HepG2 (cell line): Measurements from ENCODE around the gene COL13A1.

Experiments
- HDAC6 ChIP-seq: fragments of 200-600 bp; sonication (generic); IDR thresholded peaks from 2 replicates; pipeline ENCODE4 v1.7.0; 2017; ENCODE audit warnings: mild to moderate bottlenecking, antibody characterized with exemption, low read length, low read depth
- POLR2A ChIP-seq, 2 experiments: IDR thresholded peaks; 2 replicates each; pipeline ENCODE4 v1.6.1; 2011; ENCODE audit warnings: low read depth in 2 of 2, low read length in 2 of 2, mild to moderate bottlenecking in 1 of 2, moderate library complexity in 1 of 2; ENCODE audit not compliant: insufficient read depth in 1 of 2
- TARDBP ChIP-seq: sonication (generic); formaldehyde crosslinking; IDR thresholded peaks from 2 replicates; pipeline ENCODE4 v1.8.0; 2022; ENCODE audit warnings: mild to moderate bottlenecking, missing genetic modification reagents
- YY1 ChIP-seq: IDR thresholded peaks from 2 replicates; pipeline ENCODE4 v1.6.1; 2011; ENCODE audit warnings: low read length, low read depth, moderate library complexity, mild to moderate bottlenecking; ENCODE audit not compliant: insufficient read depth, insufficient replicate concordance
- ZC3H4 ChIP-seq: sonication (generic); formaldehyde crosslinking; IDR thresholded peaks from 2 replicates; pipeline ENCODE4 v1.4.0; 2020; ENCODE audit warnings: missing genetic modification reagents, borderline replicate concordance
- ZNF282 ChIP-seq: fragments of 450-650 bp; IDR thresholded peaks from 2 replicates; pipeline ENCODE4 v1.6.1; 2018; ENCODE audit not compliant: partially characterized antibody
- TF ChIP-seq, protein P1 (sequence below): sonication (generic); formaldehyde crosslinking; IDR thresholded peaks from 2 replicates; pipeline ENCODE4 v1.5.0; 2020; ENCODE audit warnings: mild to moderate bottlenecking, missing genetic modification reagents, moderate library complexity
- TF ChIP-seq, protein P2 (sequence below): sonication (generic); formaldehyde crosslinking; IDR thresholded peaks from 2 replicates; pipeline ENCODE4 v1.4.0; 2020; ENCODE audit warnings: missing genetic modification reagents
- TF ChIP-seq, protein P3 (sequence below): sonication (generic); formaldehyde crosslinking; IDR thresholded peaks from 2 replicates; pipeline ENCODE4 v1.4.0; 2020; ENCODE audit warnings: mild to moderate bottlenecking, missing genetic modification reagents
- TF ChIP-seq, protein P4 (sequence below): sonication (generic); formaldehyde crosslinking; IDR thresholded peaks from 2 replicates; pipeline ENCODE4 v1.4.0; 2020; ENCODE audit warnings: missing genetic modification reagents
- TF ChIP-seq, protein P5 (sequence below): sonication (generic); formaldehyde crosslinking; IDR thresholded peaks from 2 replicates; pipeline ENCODE4 v1.4.0; 2020; ENCODE audit warnings: missing genetic modification reagents

DNA sequence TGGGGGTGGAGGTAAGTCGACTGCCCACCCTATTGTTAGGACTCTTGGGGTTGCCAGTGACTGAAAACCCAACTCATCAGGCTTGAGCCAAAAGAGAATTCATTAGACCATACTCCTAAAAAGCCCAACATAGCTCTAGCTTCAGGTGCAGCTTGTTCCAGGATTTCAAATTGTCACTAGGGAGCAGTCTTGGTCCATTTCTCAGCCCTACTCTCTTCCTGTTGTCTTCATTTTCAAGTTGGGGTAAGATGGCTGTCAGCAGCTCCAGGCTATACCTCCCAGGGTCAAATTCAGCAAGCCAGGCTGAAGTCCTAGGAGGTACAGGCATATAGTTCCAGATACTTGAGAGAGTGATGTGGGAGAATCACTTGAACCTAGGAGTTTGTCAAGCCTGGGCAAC, 14.9 kb upstream of the COL13A1 start:
- TF ChIP-seq TARDBP = no peak
- no peak for TF ChIP-seq HDAC6
- TF ChIP-seq, protein P1, sequence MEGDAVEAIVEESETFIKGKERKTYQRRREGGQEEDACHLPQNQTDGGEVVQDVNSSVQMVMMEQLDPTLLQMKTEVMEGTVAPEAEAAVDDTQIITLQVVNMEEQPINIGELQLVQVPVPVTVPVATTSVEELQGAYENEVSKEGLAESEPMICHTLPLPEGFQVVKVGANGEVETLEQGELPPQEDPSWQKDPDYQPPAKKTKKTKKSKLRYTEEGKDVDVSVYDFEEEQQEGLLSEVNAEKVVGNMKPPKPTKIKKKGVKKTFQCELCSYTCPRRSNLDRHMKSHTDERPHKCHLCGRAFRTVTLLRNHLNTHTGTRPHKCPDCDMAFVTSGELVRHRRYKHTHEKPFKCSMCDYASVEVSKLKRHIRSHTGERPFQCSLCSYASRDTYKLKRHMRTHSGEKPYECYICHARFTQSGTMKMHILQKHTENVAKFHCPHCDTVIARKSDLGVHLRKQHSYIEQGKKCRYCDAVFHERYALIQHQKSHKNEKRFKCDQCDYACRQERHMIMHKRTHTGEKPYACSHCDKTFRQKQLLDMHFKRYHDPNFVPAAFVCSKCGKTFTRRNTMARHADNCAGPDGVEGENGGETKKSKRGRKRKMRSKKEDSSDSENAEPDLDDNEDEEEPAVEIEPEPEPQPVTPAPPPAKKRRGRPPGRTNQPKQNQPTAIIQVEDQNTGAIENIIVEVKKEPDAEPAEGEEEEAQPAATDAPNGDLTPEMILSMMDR = peak; percentile 30
- TF ChIP-seq POLR2A (IDR thresholded peaks at IDR 0.05; ENCODE audit: insufficient read depth in 1 of 2, low read depth in 2 of 2, low read length in 2 of 2) = no peak
- TF ChIP-seq, protein P2, sequence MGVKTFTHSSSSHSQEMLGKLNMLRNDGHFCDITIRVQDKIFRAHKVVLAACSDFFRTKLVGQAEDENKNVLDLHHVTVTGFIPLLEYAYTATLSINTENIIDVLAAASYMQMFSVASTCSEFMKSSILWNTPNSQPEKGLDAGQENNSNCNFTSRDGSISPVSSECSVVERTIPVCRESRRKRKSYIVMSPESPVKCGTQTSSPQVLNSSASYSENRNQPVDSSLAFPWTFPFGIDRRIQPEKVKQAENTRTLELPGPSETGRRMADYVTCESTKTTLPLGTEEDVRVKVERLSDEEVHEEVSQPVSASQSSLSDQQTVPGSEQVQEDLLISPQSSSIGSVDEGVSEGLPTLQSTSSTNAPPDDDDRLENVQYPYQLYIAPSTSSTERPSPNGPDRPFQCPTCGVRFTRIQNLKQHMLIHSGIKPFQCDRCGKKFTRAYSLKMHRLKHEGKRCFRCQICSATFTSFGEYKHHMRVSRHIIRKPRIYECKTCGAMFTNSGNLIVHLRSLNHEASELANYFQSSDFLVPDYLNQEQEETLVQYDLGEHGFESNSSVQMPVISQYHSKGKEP (CRISPR knock-in tag) = no peak
- no peak for TF ChIP-seq ZNF282
- TF ChIP-seq, protein P3, sequence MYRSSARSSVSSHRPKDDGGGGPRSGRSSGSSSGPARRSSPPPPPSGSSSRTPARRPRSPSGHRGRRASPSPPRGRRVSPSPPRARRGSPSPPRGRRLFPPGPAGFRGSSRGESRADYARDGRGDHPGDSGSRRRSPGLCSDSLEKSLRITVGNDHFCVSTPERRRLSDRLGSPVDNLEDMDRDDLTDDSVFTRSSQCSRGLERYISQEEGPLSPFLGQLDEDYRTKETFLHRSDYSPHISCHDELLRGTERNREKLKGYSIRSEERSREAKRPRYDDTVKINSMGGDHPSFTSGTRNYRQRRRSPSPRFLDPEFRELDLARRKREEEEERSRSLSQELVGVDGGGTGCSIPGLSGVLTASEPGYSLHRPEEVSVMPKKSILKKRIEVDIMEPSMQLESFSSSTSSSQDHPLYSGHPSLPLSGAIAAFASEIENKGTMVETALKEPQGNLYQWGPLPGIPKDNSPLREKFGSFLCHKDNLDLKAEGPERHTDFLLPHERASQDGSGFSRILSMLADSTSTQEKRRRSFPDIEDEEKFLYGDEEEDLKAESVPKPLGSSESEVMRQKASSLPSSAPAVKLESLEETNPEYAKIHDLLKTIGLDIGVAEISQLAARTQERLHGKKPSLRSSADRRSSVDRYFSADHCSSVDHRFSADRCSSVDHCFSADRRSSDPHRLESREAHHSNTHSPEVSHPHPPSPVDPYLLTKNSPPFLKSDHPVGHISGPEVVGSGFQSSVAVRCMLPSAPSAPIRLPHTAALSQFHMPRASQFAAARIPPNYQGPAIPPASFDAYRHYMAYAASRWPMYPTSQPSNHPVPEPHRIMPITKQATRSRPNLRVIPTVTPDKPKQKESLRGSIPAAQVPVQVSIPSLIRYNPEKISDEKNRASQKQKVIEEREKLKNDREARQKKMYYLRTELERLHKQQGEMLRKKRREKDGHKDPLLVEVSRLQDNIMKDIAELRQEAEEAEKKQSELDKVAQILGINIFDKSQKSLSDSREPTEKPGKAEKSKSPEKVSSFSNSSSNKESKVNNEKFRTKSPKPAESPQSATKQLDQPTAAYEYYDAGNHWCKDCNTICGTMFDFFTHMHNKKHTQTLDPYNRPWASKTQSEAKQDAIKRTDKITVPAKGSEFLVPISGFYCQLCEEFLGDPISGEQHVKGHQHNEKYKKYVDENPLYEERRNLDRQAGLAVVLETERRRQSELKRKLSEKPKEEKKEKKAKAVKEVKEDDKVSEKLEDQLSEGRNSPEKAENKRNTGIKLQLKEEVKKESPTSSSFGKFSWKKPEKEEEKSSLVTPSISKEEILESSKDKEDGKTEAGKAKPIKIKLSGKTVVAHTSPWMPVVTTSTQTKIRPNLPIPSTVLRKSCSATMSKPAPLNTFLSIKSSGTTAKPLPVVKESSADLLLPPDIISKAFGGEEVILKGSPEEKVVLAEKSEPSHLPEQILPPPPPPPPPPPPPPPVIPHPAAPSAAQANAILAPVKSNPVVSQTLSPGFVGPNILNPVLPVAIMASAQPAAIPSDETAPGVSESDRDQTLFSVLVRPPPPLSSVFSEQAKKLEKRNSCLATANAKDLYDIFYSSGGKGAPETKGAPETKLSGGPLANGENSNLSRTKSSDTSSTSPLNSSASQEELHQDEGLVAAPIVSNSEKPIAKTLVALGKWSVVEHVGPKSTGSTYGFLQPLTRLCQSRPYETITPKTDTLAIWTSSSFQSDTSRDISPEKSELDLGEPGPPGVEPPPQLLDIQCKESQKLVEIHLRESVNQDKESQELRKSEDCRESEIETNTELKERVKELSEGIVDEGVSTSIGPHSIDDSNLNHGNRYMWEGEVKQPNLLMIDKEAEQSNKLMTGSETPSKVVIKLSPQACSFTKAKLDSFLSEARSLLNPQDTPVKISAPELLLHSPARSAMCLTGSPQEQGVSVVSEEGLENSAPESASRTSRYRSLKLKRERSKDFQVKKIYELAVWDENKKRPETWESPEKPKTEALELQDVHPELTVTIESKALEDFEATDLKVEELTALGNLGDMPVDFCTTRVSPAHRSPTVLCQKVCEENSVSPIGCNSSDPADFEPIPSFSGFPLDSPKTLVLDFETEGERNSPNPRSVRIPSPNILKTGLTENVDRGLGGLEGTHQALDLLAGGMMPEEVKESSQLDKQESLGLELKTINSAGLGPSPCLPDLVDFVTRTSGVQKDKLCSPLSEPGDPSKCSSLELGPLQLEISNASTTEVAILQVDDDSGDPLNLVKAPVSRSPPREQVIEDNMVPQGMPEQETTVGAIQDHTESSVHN (CRISPR knock-in tag) = no peak
- no peak for TF ChIP-seq YY1
- TF ChIP-seq, protein P4, sequence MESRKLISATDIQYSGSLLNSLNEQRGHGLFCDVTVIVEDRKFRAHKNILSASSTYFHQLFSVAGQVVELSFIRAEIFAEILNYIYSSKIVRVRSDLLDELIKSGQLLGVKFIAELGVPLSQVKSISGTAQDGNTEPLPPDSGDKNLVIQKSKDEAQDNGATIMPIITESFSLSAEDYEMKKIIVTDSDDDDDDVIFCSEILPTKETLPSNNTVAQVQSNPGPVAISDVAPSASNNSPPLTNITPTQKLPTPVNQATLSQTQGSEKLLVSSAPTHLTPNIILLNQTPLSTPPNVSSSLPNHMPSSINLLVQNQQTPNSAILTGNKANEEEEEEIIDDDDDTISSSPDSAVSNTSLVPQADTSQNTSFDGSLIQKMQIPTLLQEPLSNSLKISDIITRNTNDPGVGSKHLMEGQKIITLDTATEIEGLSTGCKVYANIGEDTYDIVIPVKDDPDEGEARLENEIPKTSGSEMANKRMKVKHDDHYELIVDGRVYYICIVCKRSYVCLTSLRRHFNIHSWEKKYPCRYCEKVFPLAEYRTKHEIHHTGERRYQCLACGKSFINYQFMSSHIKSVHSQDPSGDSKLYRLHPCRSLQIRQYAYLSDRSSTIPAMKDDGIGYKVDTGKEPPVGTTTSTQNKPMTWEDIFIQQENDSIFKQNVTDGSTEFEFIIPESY (CRISPR knock-in tag) = no peak
- TF ChIP-seq ZC3H4 = no peak
- TF ChIP-seq, protein P5, sequence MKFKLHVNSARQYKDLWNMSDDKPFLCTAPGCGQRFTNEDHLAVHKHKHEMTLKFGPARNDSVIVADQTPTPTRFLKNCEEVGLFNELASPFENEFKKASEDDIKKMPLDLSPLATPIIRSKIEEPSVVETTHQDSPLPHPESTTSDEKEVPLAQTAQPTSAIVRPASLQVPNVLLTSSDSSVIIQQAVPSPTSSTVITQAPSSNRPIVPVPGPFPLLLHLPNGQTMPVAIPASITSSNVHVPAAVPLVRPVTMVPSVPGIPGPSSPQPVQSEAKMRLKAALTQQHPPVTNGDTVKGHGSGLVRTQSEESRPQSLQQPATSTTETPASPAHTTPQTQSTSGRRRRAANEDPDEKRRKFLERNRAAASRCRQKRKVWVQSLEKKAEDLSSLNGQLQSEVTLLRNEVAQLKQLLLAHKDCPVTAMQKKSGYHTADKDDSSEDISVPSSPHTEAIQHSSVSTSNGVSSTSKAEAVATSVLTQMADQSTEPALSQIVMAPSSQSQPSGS = no peak
